HG02938 (cell line): ENCODE data around the gene RBMS3.

ENCODE experiments used
- ATAC-seq: cut with Tn5 transposase; IDR thresholded peaks from one replicate; pipeline ENCODE4 v1.9.1; 2021; ENCODE audit warnings: mild to moderate bottlenecking, moderate library complexity; ENCODE audit not compliant: unreplicated experiment

RBMS3 gene

GRCh38 chr3:29608414-29609327 lies 327.8 kb downstream of the RBMS3 start:
- ATAC-seq, result no peak

DNA sequence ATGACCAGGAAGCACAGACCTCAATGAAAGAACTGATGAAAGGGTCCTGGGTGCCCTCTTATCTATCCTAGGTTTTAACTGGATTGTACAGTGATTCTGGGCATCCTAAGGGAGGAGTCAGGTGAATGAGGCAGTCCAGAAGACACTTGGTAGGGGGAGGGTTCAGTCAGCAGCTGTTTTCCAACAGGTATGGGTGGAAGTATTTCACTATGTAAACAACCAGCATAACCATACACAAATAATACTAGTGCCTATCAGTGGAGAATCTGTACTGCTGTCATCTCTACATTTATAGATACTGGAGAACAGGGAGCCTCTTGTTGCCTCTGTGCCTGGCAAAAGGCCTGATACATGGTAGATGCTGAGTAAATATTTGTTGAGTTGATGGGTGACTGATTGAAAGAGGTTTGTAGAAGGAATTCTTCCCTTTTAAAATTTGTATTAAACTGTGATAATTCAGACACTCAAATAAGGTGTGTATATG lies 328.5 kb downstream of the RBMS3 start:
- ATAC-seq, result no peak

DNA sequence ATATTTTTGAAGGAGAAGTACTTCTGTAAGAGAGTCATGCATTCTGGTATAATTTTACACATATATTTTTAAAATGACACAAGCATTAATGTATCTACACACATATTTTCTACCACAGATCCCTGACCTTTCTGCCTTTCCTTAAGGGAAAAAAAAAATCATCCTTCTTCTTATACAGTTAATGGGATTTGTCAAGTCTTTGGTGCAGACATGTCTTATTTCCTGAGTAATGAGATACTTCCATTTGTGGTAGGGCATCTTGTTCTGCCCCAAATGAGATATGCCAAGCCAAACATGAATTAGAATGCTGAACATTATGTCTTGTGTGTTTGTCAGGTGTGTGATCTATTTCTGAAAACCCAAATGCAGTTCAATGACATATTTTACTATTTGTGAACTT lies 329.9 kb downstream of the RBMS3 start:
- ATAC-seq, result no peak

DNA sequence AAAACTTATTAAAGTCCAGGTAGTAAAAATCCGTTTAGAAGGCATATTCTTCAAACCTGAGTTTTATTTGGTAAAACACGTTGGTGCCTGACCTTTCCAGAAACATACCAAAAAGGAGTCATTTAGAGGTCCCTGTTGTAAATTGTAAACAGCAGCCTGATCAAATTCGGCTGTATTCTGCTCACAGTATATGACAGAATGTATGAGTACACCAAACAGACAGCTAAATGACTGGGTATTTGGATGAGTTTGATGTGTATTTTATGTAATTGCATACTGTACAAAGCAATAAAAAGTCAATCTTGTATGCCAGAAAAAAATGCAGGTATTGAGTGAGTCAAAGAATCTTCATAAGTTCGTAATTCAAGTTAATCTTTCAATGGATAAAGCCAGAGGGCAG lies 330.4 kb downstream of the RBMS3 start:
- no peak for ATAC-seq

GRCh38 chr3:29612536-29612935 lies 331.7 kb downstream of the RBMS3 start:
- ATAC-seq, result no peak

- ATAC-seq, result no peak
These were observed 334.1 kb downstream of the RBMS3 start for GRCh38 chr3:29614954-29615353.

- no peak for ATAC-seq
These were observed 337.8 kb downstream of the RBMS3 start for GRCh38 chr3:29618395-29619282.

GRCh38 chr3:29619676-29620075 lies 338.8 kb downstream of the RBMS3 start:
- ATAC-seq, result no peak

DNA sequence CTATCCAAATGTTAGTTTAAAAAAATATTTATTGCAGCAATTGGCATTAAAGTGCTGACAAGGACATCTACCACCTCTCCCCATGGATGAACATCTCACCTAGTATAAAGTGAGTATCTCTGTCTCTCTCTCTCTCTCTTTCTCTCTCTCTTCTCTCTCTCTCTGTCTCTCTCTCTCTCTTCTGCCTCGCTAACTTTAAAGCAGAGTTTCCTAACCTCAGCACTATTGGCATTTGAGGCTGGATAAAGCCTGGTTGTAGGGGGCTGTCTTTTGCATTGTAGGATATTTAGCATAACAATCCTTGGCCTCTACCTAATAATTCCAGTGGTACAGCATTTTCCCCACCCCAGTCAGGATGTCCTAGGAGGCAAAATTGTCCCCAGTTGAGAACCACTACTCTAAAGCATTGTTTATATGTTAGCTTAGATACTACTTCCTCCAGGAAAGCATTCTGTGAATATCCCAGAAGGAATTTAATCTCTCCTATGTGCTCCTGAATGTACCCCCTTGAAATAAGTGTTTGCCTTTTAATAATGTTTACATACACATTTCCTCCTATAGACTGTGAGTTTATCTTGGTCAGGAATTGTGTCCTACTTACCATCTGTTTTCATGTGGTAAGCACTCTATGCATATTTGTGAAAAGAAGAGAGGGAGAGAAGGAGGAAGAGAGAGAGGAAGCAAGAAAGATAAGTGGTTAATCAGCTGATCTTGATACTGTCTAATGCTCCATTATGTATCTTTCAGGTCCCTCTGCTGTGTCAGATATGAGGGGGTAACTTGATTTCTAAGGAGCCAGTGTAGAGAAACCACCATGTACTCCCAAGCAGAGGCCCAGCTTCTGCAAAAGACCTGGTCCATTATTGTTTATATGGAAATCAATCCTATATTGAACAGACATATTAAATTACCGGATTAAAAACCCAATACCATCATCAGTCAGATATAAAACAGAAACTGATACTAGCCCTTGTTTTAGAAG lies 346.6 kb downstream of the RBMS3 start:
- ATAC-seq, result no peak

- no peak for ATAC-seq
These were observed 347.9 kb downstream of the RBMS3 start for GRCh38 chr3:29628795-29629194.

DNA sequence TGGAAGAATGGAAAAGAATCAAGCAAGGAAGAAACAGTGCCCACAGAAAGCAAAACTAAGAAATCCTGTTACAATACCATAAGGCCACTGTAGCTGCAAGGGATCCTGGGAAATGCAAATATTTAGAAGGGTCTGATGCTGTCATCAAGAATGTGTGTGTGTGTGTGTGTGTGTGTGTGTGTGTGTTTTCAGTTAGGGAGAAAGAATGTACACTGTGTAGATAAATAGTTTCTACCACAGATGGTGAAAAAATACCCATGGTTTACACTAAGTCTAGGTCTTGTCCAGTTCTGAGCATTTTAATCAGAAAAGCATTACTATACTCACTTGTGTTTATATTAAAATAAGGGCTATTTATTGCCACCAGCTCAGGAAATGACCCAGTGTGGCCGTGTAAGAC lies 355.0 kb downstream of the RBMS3 start:
- ATAC-seq, result no peak

DNA sequence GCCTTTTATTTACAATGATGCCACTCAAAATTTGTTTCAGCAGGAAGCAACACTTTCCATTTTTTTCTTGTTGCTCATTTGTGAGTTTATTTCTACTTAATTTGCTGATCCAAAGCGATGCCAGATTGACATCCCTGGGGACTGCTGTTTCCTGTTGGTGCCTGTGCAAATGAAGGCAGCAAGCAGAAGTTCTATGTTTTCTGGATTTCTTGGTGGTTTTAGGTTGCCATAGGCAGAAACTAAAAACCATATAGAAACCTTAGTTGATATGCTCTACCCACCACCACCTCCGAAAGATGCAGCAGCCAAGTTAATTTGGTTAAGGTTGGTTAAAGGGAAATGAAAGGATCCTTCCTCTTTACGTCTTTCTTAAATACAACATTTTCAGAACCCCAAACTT lies 356.2 kb downstream of the RBMS3 start:
- ATAC-seq, result no peak

GRCh38 chr3:29639578-29640290 lies 358.9 kb downstream of the RBMS3 start:
- no peak for ATAC-seq

GRCh38 chr3:29642393-29643033 lies 361.6 kb downstream of the RBMS3 start:
- ATAC-seq, result no peak

DNA sequence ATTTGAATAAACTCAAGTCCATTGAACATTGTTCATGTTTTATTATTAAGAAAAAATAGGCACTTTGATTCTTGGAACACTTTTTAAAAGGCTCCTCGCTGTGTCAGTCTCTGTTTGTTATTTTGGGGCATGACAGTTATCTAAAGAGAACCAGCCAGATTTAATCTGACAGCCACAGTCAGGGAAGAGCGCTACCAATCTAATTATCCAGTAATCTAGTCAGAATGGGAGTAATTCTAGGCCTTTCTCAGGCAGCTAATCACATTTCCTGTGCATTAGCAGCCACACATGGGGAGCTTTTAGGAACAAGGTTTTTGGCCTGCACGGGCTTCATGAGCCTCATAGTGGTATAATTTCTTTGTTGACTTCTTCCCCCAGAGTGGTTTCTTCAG lies 362.2 kb downstream of the RBMS3 start:
- no peak for ATAC-seq

DNA sequence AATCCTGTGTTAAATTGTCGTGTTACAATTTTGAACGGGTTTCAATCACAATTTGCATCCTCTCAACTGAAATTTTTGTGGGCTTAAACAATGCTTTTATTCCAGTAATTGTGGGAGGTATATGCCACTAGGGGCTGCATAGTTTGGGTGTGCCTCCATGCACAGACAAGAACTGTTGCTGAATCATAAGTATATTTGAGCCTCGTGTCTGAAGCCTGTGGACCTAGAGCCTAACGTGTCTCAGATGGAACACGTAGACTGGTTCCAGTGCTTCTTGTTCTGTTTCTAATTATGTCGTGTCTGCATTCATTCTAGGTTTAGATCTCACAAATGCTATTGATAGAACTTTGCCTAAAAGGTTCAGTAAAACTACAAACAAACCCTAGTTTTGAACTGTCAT lies 363.4 kb downstream of the RBMS3 start:
- no peak for ATAC-seq

DNA sequence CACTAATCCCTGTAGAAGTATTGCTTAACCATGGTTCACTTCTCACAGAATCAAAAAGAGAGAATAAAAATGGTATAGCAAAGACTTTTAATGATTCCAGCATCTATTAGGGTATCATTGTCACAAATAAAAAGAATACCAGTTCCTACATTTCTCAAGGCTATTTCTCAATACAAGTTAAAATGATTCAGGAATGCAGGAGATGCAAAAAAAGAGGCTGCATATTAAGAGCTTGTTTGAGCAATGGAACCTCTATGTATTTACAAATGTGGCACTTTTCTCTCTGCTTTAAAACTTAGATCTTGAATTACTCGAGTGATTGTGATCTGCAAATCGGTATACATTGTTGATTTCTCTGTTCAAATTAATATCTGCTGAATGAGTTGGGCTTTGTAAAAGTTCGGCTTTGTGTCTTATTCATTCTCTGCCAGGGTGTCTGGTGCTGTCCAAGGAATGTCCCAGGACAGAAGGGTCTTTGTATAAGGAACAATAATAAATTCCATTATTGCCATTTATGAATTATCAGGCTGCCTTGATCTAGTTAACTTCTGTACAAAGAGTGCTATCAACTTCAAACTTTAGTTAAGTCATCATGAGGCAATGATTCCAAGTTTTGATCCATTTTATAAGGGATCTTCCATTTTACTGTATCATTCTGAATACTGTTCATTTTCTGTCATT lies 364.2 kb downstream of the RBMS3 start:
- ATAC-seq, result no peak

GRCh38 chr3:29646043-29646442 lies 365.2 kb downstream of the RBMS3 start:
- ATAC-seq, result no peak
